Activated CD4-positive, alpha-beta T cell treated with anti-CD3 and anti-CD28 coated beads, Interleukin-2, amount 50 U/mL, for 16 hours (primary cell): ENCODE results near the gene LRP3.
"Not testable (repeated sequence)": the region's sequence is repeated elsewhere in the genome, so short reads cannot be mapped to it uniquely, and the experiment has no call there.

Source experiments
- DNase-seq: peaks from one replicate; pipeline ENCODE4 v3.0.0-alpha.2; 2020

The LRP3 gene, protein sequence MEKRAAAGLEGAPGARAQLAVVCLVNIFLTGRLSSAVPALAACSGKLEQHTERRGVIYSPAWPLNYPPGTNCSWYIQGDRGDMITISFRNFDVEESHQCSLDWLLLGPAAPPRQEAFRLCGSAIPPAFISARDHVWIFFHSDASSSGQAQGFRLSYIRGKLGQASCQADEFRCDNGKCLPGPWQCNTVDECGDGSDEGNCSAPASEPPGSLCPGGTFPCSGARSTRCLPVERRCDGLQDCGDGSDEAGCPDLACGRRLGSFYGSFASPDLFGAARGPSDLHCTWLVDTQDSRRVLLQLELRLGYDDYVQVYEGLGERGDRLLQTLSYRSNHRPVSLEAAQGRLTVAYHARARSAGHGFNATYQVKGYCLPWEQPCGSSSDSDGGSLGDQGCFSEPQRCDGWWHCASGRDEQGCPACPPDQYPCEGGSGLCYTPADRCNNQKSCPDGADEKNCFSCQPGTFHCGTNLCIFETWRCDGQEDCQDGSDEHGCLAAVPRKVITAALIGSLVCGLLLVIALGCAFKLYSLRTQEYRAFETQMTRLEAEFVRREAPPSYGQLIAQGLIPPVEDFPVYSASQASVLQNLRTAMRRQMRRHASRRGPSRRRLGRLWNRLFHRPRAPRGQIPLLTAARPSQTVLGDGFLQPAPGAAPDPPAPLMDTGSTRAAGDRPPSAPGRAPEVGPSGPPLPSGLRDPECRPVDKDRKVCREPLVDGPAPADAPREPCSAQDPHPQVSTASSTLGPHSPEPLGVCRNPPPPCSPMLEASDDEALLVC

DNA sequence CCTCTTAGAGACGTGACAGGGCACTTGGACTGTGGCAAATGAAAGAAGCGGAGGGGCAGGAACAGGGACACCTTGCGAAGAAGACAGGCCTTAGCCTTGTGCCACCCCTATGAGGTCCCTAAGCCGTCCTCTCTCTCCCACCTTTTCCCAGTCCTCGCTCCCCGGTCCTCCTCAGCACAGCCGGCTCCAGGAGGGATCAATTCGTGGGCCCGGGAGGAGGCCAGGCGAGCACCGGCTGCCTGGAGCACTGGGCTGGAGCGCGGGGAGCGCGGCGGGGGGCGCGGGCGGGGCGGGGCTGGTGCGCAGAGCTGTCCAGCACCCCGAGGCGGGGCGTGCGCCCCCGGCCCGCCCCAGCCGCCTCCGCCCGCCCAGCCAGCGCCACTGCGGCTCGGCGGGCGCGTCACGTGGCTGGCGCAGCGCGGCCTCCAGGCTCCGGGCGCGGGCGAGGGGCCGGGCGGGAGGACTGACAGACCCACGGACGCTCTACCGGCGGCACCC lies at the start of gene LRP3:
LRP3 (plus strand) TSS at position 466 of the 498 bp plus-strand sequence. CDS start 456 bp downstream, outside the sequence.
- DNase-seq = no peak

DNA sequence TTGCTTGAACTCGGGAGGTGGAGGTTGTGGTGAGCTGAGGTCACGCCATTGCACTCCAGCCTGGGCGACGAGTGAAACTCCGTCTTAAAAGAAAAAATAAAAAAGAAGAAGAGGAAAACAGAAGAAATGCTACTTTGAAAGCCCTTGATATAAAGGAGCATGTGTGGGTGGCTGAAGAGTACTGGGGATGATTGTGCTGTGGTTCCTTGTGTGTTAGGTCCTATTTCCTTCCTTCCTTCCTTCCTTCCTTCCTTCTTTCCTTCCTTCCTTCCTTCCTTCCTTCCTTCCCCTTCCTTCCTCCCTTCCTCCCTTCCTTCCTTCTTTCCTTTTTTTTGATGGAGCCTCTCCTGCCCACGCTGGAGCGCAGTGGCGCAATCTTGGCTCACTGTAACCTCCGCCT lies 47.9 kb upstream of the LRP3 start:
- DNase-seq = no peak

DNA sequence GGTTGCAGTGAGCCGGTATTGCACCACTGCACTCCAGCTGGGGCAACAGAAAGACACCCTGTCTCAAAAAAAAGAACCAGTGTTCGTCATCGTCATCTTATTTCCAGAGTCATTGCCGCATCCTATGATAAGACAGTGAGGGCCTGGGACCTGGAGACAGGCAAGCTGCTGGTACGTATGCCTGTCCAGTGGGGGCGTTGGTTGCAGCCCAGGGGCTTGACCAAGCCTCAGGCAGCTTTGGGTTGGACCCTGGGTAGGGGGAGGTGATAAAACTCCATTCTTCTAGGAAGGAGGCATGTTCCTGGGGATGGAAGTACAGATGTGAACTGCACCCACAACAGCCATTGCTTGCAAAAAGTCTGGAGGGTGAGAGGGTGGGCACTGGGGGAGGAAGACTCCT lies 46.6 kb upstream of the LRP3 start:
- DNase-seq = no peak

DNA sequence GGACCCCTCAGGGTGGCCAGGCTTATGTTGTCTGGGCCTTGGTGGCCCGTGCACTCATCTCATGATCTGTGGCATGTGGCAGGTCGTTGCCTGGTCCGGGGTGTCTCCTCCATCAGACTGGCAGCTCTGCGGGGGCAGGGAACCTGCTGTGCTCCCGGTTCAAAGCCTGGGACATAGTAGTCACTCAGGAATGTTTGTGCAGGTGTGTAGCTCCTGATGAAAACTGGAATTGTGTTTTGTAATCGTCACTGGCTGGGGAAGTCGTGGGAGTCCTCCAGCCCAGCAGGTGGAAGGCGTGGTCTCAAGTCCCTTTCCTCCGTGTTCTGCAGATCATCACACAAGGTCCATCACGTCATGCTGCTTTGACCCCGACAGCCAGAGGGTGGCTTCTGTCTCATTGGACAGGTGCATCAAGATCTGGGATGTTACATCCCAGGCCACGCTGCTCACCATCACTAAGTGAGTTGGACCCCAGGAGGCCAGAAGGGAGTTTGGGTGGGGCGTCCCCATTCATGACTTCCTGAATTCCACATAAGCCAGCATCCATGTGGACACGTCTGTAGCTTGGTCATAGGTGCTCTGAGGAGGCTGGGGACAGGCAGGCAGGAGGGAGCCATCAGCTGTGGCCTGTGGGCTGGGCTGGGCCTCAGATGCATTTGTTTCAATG lies 43.1 kb upstream of the LRP3 start:
- DNase-seq = no peak

DNA sequence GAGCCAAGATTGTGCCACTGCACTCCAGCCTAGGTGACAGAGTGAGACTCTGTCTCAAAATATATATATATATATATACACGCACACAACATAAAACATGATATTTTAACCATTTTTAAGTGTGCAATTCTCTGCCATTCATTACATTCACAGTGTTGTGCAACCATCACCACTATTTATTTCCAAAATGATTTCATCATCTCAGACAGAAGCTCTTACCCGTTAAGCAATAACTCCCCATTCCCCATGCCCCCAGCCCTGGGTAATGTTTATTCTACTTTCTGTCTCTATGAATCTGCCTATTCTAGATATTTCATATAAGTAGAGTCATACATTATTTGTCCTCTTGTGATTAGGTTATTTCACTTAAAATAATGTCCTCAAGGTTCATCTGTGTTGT lies 42.0 kb upstream of the LRP3 start:
- DNase-seq = no peak

DNA sequence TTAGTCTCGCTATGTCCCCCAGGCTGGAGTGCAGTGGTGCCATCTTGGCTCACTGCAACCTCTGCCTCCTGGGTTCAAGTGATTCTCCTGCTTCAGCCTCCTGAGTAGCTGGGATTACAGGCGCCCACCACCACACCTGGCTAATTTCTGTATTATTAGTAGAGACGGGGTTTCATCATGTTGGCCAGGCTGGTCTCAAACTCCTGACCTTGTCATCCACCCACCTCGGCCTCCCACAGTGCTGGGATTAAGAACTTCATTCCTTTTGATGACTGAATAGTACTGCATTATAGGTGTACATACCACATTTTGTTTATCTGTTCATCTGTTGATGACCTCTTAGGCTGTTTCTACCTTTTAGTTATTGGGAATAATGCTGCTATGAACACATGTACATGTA lies 41.5 kb upstream of the LRP3 start:
- DNase-seq = not testable (repeated sequence)

DNA sequence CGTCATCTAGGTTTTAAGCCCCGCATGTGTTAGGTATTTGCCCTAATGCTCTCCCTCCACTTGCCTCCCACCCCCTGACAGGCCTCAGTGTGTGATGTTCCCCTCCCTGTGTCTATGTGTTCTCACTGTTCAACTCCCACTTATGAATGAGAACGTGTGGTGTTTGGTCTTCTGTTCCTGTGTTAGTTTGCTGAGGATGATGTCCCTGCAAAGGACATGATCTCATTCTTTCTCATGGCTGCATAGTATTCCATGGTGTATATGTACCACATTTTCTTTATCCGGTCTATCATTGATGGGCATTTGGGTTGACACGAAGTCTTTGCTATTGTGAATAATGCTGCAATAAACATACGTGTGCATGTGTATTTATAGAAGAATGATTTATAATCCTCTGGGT lies 39.8 kb upstream of the LRP3 start:
- DNase-seq = not testable (repeated sequence)

DNA sequence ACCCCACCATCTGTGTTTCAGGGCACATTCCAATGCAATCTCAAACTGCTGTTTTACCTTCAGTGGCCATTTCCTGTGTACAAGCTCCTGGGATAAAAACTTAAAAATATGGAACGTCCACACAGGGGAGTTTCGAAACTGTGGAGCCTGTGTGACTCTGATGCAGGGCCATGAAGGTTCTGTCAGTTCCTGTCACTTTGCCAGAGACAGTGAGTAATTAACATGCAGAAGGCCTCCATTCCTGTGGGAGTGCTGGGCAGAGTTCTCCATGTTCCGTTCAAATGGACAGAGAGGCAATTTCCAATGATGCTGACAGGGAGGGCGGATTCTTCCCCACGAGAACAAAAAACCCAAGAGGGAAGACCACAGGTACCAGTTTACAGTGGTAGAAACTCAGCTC lies 37.8 kb upstream of the LRP3 start:
- no peak for DNase-seq

DNA sequence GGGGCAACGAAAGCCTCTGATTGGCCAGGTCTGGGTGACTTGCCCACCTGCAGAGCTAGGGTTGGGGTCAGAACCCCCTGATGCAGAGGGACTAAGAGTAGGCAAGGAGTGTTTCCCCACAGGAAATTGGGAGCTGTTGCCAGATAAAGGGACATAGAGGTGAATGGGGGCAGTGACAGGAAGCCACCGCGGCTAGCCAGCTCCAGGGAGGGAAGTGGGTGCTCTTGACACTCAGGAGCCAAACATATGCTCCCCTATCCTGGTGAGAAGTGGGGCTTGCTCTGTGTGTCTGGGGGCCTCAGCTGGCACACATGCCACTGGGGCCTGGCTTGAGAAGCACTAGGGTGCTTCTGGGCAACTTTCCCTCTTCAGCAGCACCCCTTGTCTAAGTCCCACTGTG lies 36.2 kb upstream of the LRP3 start:
- no peak for DNase-seq

DNA sequence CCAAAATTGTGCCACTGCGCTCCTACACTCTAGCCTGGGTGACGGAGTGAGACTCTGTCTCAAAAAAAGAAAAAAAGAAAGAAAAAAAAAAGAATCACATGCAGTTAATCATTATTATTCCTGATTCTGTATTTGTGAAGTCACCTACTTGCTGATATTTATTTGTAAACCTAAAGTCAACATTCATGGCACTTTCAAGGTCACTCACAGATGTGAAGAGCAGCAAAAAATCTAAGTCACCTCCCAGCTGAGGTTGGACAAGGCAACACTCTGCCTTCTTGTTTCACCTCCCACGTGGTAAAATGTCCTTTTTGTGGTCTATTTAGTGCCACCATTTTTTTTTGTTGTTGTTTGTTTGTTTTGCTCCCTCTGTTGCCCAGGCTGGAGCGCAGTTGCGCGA lies 35.8 kb upstream of the LRP3 start:
- no peak for DNase-seq

DNA sequence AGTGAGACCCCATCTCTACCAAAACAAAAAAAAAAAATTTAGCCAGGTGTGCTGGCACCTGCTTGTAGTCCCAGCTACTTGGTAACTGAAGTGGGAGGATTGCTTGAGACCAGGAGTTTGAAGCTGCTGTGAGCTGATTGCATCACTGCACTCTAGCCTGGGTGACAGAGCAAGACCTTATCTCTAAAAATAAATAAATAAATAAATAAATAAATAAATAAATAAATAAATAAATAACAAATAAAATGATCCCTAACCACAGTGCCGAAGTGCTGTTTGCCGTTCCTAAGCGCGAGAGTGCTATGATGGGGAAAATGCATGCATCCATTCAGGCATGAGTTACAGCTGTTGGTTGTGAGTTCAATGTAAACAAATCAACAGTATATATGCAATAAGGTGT lies 35.0 kb upstream of the LRP3 start:
- DNase-seq = no peak

DNA sequence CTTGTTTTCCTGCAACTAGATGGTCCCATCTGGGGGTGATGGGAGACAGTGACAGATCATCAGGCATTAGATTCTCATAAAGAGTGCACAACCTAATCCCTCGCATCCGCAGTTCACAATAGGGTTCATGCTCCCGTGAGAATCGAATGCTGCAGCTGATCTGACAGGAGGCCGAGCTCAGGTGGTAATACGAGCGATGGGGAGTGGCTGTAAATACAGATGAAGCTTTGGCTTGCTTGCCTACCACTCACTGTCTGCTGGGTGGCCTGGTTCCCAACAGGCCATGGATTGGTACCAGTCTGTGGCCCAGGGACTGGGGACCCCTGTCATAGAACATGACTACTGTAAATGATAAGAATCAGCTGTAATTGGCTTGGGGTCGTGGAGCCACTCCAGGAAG lies 34.2 kb upstream of the LRP3 start:
- no peak for DNase-seq

DNA sequence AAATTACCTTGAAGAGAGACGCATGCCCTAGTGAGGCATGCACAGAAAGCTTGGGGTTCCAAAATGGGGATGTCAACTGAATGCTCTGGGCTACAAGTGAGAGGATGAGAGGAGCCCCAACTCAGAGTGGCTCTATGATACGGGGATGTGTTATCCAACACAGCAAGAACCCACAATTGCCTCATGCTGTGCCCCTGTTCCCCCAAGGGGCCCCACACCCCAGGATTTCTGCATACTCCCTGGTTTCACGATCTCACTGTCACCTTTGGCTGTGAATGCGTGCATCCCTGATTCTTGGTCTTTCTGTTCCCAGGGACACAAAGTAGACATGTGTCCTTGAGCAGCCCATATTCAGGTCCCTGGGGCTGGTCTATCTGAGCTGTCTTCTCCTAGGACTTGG lies 32.9 kb upstream of the LRP3 start:
- no peak for DNase-seq

DNA sequence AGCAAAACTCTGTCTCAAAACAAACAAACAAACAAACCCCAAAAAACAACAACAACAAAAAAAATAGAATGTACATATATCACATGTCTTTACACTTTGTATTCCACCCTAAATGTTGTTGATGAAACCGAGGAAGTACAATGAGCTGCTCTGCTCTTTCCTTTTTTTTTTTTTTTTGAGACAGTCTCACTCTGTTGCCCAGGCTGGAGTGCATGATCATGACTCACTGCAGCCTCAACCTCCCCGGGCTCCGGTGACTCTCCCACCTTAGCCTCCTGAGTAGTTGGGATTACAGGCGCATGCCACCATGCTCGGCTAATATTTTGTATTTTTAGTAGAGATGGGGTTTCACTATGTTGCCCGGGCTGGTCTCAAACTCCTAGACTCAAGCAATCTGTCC lies 30.6 kb upstream of the LRP3 start:
- DNase-seq = no peak

DNA sequence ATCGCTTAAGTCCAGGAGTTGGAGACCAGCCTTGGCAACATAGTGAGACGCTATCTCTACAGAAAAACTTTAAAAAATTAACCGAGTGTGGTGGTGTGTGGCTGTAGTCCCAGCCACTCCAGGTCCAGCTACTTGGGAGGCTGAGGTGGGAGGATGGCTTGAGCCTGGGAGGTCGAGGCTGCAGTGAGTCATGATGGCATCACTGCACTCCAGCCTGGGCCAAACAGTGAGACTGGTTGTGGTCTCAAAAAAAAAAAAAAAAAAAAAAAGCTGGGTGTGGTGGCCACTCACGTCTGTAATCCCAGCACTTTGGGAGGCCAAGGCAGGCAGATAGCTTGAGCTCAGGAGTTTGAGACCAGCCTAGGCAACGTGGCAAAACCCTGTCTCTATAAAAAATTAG lies 28.1 kb upstream of the LRP3 start:
- DNase-seq = not testable (repeated sequence)

DNA sequence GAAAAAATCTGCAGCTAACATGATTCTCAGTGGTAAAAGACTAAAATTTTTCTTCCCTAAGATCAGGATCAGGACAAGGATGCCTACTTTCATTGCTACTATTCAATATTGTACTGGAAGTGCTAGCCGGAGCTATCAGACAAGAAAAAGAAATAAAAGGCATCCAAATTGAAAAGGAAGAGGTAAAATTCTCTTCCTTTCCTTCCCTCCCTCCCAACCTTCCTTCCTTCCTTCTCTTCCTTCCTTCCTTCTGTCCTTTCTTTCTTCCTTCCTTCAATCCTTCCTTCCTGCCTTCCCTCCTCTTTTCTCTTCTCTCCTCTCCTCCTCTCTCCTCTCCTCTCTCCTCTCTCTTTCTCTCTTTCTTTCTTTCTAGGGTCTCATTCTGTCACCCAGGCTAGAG lies 26.7 kb upstream of the LRP3 start:
- no peak for DNase-seq

DNA sequence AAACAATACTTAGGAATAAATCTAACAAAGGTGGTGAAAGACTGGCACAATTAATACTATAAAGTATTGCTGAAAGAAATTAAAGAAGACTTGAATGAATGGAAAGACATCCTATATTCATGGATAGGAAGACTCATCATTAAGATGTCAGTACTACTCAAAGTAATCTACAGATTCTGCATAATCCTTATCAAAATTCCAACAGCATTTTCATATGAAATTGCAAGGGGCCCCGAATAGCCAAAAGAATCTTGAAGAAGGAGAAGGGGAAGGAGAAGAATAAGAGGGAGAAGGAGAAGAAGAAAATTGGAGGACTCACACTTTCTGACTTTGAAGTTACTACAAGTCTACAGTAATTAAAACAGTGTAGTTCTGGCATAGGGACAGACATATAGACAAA lies 25.6 kb upstream of the LRP3 start:
- no peak for DNase-seq

DNA sequence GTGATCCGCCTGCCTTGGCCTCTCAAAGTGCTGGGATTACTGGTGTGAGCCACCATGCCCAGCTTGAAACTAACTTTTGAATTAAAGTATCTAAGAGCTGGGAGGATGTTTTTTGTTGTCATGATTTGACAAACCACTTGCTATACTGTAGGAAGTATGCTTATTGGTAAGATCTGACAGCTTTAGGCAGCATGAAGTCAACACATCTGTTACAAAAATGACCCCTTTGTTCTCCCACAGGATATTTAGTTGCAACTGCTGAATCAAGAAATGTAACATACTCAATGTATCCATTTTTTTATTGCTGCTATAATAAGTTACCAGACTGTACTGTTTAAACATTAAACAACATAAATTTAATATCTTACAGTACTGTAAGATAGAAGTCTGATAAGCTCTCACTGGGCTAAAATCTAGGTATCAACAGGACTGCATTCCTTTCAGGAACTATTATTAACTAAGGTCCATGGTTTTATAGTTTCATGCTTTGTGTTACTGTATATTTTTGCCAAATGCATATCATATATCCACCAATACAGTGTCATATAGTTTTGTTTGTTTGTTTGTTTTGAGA lies 22.8 kb upstream of the LRP3 start:
- no peak for DNase-seq

DNA sequence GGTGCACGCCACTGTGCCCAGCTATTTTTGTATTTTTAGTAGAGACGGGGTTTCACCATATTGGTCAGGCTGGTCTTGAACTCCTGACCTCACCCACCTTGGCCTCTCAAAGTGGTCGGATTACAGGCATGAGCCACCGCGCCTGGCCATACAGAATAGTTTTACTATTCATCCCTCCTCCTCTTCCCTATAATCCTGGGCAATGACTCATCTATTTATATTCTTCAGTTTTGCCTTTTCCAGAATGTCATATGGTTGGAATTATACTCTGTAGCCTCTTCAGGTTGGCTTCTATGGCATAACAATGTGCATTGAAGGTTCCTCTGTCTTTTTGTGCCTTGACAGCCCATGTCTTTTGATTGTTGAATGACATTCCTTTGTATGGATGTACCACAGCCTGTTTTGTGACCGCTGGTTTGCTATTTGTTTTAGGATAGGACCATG lies 22.2 kb upstream of the LRP3 start:
- no peak for DNase-seq

DNA sequence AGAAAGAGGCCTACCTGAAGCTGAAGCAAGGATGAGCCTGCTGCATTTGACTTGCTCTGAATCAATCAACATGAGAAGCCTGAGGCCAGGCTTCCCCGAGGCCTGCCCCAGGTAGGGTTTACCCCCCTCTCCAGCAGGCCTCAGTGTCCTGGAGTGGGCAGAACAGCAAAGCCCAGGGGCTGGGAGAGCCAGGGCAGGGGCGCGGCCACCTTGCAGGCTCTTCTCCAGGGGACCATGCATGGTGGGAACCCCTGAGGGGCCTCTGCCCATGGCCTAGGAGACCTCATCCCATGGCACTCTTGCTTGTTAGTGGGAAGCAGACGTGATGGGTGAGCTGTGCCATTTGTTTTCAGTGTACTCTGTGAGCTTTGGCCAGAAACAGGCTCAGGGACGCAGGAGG lies 19.9 kb upstream of the LRP3 start:
- no peak for DNase-seq

DNA sequence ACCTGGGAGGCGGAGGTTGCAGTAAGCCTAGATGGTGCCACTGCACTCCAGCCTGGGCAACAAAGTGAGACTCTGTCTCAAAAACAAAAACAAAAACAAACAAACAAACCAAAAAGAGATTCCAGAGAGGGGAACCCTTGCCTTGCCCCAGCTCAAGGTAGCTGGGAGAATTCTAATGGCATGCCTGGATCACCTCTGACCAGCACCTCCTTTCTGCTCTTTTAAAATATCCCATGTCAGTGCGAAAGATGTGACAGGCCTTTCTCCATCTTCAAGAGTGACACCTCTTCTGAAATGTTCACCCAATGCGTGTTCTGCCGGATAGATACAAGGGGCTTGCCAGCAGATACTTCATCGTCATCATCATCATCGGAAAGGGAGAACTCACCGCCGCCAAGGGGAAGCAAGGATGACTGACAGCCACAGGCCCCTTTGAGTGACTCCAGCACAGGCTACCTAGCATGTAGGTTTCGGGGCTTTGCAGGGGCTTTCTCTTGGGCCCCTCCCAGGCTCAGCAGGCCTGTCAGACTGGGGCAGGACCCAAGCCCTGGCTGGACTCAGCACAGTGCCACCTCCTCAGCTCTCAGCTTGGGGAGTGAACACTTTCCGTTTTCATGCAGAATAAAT lies 18.9 kb upstream of the LRP3 start:
- no peak for DNase-seq

DNA sequence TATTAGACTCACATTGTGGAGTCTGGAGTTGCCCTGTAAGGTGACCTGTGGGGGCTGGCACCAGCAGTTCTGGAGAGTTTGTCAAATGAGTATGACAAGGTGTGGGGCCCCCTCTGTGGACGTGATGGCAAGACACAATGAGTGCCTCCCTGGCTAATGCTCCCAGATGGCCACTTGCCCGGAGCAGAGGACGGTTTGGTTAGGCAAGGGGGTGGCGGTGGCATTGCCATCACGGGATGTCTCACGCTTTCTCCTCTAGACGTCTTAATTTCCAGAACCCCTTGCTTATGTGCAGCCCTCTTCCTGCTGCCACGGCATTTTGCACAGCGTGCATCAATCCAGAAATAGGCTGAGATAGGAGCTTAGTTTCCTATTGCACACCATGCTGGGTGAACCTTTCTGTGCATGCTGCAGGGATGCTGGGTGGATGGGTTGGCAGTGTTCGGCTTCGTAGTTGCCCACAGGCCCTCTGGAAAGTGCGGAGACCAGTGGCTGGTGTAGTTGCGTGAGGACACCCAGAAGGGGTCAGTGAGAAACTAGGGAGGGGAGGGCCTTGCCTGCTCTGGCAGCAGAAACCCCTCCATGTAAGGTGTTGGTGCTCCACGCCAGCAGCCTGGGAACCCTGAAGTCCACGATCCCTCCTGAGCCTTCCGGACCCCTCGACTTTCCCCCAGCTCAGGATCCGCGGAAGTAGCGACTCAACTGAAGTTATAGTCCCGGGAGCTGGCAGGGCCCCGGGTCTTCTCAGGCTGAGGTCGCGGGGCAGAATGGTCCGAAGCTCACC lies 18.1 kb upstream of the LRP3 start:
- peak; percentile 18 for DNase-seq
